Prostate gland (tissue), 2 donors: ENCODE measurements around the gene ZNF385B.

Source experiments
- POLR2A ChIP-seq: fragments of 450-650 bp; IDR thresholded peaks from one replicate; pipeline ENCODE4 v1.6.1; 2016; ENCODE audit warnings: antibody characterized with exemption, mild to moderate bottlenecking
- POLR2AphosphoS5 ChIP-seq: sonication (generic); formaldehyde crosslinking; IDR thresholded peaks from one replicate; pipeline ENCODE4 v1.6.1; 2017; ENCODE audit warnings: antibody characterized with exemption
- TF ChIP-seq, protein P1 (sequence below), 4 experiments: fragments of 200-600 bp in 2 of 4; fragments of 450-650 bp in 2 of 4; sonication (generic) in 2 of 4; IDR thresholded peaks; 1 replicate in 3 of 4; 2 replicates in 1 of 4; pipeline ENCODE4 v1.5.1; 2016 to 2019; ENCODE audit warnings: antibody characterized with exemption in 4 of 4, mild to moderate bottlenecking in 2 of 4, moderate library complexity in 2 of 4

DNA sequence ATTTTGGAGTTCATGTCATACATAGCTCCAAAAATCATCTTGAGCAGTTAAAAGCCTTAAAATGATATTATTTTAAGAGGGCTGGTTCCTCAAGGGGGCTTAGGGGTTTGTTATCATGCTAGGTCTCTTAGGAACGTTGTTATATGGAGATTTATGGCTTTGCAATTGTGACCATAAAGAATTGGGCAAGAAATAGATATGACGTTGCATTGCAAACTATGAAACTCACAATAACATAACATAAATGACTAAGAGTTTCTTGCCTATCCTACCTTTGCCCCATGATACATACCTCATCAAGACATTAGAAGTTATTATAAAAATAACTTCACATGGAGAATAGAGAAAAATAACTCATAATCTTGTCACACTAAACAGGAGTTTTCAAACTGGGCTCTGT lies 390.4 kb downstream of the ZNF385B start:
- TF ChIP-seq, protein P1, sequence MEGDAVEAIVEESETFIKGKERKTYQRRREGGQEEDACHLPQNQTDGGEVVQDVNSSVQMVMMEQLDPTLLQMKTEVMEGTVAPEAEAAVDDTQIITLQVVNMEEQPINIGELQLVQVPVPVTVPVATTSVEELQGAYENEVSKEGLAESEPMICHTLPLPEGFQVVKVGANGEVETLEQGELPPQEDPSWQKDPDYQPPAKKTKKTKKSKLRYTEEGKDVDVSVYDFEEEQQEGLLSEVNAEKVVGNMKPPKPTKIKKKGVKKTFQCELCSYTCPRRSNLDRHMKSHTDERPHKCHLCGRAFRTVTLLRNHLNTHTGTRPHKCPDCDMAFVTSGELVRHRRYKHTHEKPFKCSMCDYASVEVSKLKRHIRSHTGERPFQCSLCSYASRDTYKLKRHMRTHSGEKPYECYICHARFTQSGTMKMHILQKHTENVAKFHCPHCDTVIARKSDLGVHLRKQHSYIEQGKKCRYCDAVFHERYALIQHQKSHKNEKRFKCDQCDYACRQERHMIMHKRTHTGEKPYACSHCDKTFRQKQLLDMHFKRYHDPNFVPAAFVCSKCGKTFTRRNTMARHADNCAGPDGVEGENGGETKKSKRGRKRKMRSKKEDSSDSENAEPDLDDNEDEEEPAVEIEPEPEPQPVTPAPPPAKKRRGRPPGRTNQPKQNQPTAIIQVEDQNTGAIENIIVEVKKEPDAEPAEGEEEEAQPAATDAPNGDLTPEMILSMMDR (IDR thresholded peaks at IDR 0.05) = no peak
- TF ChIP-seq POLR2A (no peak), POLR2AphosphoS5 (no peak)
